Peyer's patch (tissue), 4 donors: ENCODE results near the gene TLR9.

ENCODE experiments used
- POLR2A ChIP-seq, 2 donors: fragments of 450-650 bp; IDR thresholded peaks; one replicate each; pipeline ENCODE4 v1.5.1; 2017; ENCODE audit warnings: antibody characterized with exemption in 2 of 2, mild to moderate bottlenecking in 2 of 2, moderate library complexity in 2 of 2
- TF ChIP-seq, protein P1 (sequence below), 6 experiments: fragments of 450-650 bp in 4 of 6; fragments of 200-600 bp in 2 of 6; sonication (generic) in 1 of 6; IDR thresholded peaks; one replicate each; pipeline ENCODE4 v1.5.1; 2017 to 2019; ENCODE audit warnings: antibody characterized with exemption in 6 of 6, mild to moderate bottlenecking in 3 of 6, moderate library complexity in 1 of 6

DNA sequence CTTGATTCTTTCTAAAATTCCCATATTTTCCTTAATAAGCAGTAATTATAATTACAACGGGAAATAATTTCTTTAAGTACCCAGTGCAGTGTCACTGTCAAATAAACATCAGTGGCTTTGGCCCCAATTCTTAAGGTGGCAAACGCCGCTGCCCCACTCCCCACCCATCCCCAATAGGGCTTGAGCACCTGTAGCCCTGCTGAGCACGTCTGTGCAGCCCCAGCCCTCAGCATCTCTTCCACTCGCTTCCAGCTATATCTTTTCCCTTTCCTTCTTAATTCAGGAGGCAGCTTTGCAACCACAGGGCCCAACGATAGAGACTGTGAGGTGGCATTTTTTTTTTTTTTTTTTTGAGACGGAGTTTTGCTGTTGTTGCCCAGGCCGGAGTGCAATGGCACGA, 29.2 kb upstream of the TLR9 start:
- TF ChIP-seq, protein P1, sequence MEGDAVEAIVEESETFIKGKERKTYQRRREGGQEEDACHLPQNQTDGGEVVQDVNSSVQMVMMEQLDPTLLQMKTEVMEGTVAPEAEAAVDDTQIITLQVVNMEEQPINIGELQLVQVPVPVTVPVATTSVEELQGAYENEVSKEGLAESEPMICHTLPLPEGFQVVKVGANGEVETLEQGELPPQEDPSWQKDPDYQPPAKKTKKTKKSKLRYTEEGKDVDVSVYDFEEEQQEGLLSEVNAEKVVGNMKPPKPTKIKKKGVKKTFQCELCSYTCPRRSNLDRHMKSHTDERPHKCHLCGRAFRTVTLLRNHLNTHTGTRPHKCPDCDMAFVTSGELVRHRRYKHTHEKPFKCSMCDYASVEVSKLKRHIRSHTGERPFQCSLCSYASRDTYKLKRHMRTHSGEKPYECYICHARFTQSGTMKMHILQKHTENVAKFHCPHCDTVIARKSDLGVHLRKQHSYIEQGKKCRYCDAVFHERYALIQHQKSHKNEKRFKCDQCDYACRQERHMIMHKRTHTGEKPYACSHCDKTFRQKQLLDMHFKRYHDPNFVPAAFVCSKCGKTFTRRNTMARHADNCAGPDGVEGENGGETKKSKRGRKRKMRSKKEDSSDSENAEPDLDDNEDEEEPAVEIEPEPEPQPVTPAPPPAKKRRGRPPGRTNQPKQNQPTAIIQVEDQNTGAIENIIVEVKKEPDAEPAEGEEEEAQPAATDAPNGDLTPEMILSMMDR (IDR thresholded peaks at IDR 0.05) = no peak
- TF ChIP-seq POLR2A (IDR thresholded peaks at IDR 0.05) = no peak
